Mesothelial cell of epicardium (in vitro differentiated cells): ENCODE data around the gene SYT11. TPM values are rescaled to one million over a fixed set of nuclear protein-coding genes. Genes with fewer than 3 reads are reported as not detected.
"Not testable (repeated sequence)": the region's sequence is repeated elsewhere in the genome, so short reads cannot be mapped to it uniquely, and the experiment has no call there.

Source experiments
- DNase-seq, 2 experiments: peaks; one replicate each; pipeline ENCODE4 v3.0.0; 2021; ENCODE audit warnings: low spot score in 2 of 2; ENCODE audit not compliant: unreplicated experiment in 2 of 2
- H3K27ac Mint-ChIP-seq: 2 replicates; pipeline ENCODE4 v1.8.0; 2021; ENCODE audit warnings: mixed read lengths
- H3K27me3 Mint-ChIP-seq: 2 replicates; pipeline ENCODE4 v1.8.0; 2021; ENCODE audit warnings: low read depth, mixed read lengths
- H3K36me3 Mint-ChIP-seq: 2 replicates; pipeline ENCODE4 v1.8.0; 2021; ENCODE audit warnings: mixed read lengths
- H3K4me1 Mint-ChIP-seq: 2 replicates; pipeline ENCODE4 v1.8.0; 2021; ENCODE audit warnings: mixed read lengths
- H3K4me3 Mint-ChIP-seq: 2 replicates; pipeline ENCODE4 v1.8.0; 2021; ENCODE audit warnings: mild to moderate bottlenecking, moderate library complexity, mixed read lengths
- H3K9me3 Mint-ChIP-seq: 2 replicates; pipeline ENCODE4 v1.8.0; 2021; ENCODE audit warnings: mixed read lengths
- CTCF ChIP-seq: fragments of 200-600 bp; sonication (generic); IDR thresholded peaks from one replicate; pipeline ENCODE4 v1.5.0; 2021; ENCODE audit warnings: antibody characterized with exemption; ENCODE audit not compliant: unreplicated experiment
- total RNA-seq: library from RNA; stranded (reverse); gene quantifications from 3 replicates; pipeline ENCODE4 v1.2.1, GENCODE V29; 2021

The SYT11 gene
- total RNA-seq, 1 donor from 2014 or later: 0.45 TPM

GRCh38 chr1:155831279-155831976 lies 27.9 kb upstream of the SYT11 start:
- H3K36me3 Mint-ChIP-seq: peaks cover 18% of the 10 kb centered on the region
- peaks cover 2% of the 10 kb centered on the region for H3K4me1 Mint-ChIP-seq
- no peaks in the 10 kb centered on the region for H3K9me3 Mint-ChIP-seq
- no peak for DNase-seq
- no peak for TF ChIP-seq CTCF
- no peaks in the 10 kb centered on the region for H3K27me3 Mint-ChIP-seq
- H3K27ac Mint-ChIP-seq: no peak overlapping the region
- no peak overlapping the region for H3K4me3 Mint-ChIP-seq

DNA sequence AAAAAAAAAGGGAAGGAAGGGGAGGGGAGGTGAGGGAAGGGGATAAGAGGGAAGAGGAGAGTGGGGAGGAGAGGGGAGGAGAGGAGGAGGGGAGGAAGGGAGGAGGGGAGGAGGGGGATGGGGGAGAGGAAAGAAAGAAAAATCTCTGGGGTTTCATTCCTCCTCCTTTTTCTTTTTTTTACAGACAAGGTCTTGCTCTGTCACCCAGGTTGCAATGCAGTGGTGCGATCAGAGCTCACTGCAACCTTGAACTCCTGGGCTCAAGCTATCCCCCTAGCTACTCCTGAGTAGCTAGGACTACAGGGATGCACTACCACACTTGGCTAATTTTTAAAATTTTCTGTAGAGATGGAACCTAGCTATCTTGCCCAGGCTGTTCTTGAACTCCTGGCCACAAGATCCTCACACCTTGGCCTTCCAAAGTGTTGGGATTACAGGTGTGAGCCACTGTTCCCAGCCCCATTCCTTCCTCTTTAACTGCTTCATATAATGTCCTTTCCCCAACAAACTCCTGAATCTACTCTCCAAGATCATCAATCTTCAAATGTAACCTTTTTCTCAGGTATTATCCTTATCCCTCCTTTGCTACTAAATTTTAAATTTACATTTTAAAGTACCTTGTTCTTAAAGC lies 25.6 kb upstream of the SYT11 start:
- no peak for DNase-seq
- Mint-ChIP-seq H3K4me3 (no peak overlapping the region), H3K4me1 (peaks cover 2% of the 10 kb centered on the region), H3K27me3 (no peaks in the 10 kb centered on the region), H3K36me3 (peaks cover 21% of the 10 kb centered on the region), H3K9me3 (no peaks in the 10 kb centered on the region), H3K27ac (peak overlapping the region; percentile 33)
- TF ChIP-seq CTCF: no peak

DNA sequence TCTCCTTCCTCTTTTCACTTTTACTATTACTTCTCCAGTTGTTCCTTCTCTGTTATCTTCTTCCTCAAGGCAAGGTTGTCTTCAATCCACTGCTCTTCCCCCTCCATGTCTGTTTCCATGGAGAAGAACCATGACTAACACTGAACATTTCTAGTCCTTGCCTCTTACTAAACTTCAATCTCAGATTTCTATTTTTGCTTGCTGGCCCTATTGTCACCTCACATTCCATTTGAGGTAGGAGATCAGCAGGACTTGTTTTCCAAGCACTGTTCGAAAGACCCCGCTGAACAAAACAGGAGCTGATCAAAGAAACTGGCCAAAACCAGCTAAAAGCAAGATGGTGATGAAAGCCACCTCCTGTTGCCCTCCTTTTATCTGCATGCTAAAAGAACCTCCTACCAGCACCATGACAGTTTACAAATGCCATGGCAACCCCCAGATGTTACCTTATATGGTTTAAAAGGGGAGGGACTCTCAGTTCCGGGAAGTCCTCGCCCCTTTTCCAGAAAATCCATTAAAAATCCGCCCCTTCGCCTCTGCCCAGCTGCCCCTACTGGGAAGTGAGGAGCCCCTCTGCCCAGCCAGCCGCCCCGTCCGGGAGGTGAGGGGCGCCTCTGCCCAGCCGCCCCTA lies 25.0 kb upstream of the SYT11 start:
- H3K4me3 Mint-ChIP-seq: no peak overlapping the region
- peaks cover 21% of the 10 kb centered on the region for H3K36me3 Mint-ChIP-seq
- H3K4me1 Mint-ChIP-seq: peaks cover 2% of the 10 kb centered on the region
- TF ChIP-seq CTCF: no peak
- H3K27ac Mint-ChIP-seq: peak overlapping the region; percentile 33
- H3K27me3 Mint-ChIP-seq: no peaks in the 10 kb centered on the region
- H3K9me3 Mint-ChIP-seq: no peaks in the 10 kb centered on the region
- no peak for DNase-seq

- H3K4me3 Mint-ChIP-seq, H3K27ac Mint-ChIP-seq, H3K9me3 Mint-ChIP-seq, H3K4me1 Mint-ChIP-seq, DNase-seq, H3K27me3 Mint-ChIP-seq: not testable (repeated sequence)
- peaks cover 19% of the 10 kb centered on the region for H3K36me3 Mint-ChIP-seq
Measured at GRCh38 chr1:155834927-155835399, 24.4 kb upstream of the SYT11 start.

DNA sequence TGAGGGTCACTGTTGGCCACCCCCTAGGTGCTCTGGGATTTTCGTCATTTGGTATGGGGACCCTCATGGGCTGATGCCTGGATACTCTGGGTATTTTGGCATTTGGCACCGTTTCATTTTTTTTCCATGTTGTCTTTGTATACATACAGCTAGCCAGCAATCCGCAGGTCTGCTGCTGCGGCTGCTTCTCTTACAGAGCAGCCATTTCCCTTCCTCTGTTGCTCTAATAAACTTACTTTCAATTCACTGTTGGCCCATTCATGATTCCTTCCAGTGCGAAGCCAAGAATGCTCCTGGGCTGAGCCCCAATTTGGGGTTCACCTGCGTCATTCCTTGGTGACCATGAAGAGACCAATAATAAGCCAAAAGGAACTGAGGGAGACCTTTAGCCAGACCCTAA lies 23.8 kb upstream of the SYT11 start:
- Mint-ChIP-seq H3K27ac (no peak overlapping the region), H3K36me3 (peaks cover 19% of the 10 kb centered on the region), H3K9me3 (no peaks in the 10 kb centered on the region), H3K27me3 (no peaks in the 10 kb centered on the region), H3K4me3 (no peak overlapping the region), H3K4me1 (no peaks in the 10 kb centered on the region)
- no peak for DNase-seq
- no peak for TF ChIP-seq CTCF

- no peak for TF ChIP-seq CTCF
- Mint-ChIP-seq H3K27me3 (no peaks in the 10 kb centered on the region), H3K27ac (no peak overlapping the region), H3K36me3 (peaks cover 26% of the 10 kb centered on the region), H3K9me3 (no peaks in the 10 kb centered on the region), H3K4me1 (no peaks in the 10 kb centered on the region), H3K4me3 (no peak overlapping the region)
- DNase-seq: no peak
Measured at GRCh38 chr1:155840386-155840785, 19.0 kb upstream of the SYT11 start.
